HG03521 (cell line): ENCODE measurements around the gene IGF2BP2.
"Not testable (repeated sequence)": the region's sequence is repeated elsewhere in the genome, so short reads cannot be mapped to it uniquely, and the experiment has no call there.

ENCODE experiments used
- ATAC-seq: cut with Tn5 transposase; IDR thresholded peaks from one replicate; pipeline ENCODE4 v1.9.1; 2021; ENCODE audit warnings: mild to moderate bottlenecking, moderate library complexity; ENCODE audit not compliant: unreplicated experiment

The IGF2BP2 gene

DNA sequence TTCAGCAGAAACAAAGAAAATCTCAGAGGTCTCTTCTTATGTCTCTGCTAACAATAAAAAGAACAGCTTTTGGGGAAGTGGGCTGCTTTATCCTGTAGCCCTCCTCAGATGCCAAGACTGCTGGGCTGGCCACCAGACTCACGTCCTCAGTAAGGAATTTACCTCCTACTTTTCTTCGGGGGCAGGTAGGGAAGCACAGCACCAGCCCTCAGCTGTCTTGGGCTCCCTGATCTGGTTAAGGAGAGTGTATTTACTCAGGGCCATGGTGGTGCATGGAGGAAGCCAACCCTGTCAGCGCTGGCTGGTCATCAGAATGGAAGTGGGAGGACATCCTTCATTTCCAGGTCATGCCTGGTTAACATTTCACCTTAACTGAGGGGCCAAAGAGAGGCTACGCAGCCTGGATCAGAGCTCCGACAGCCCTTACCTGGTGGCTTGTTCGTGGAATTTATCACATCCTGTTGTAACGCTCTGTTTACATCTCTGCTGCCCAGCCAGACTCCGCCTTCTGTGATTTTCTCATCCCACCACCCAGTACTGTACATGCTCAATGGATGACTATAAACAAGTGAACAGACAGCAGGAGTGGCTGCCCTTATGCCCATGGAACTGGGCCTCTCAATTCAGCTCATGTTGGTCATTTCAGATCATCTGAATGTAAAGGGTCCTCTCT lies 108.3 kb downstream of the IGF2BP2 start:
- ATAC-seq: no peak

- ATAC-seq: no peak
Observed at GRCh38 chr3:185715091-185715490, 109.8 kb downstream of the IGF2BP2 start.

DNA sequence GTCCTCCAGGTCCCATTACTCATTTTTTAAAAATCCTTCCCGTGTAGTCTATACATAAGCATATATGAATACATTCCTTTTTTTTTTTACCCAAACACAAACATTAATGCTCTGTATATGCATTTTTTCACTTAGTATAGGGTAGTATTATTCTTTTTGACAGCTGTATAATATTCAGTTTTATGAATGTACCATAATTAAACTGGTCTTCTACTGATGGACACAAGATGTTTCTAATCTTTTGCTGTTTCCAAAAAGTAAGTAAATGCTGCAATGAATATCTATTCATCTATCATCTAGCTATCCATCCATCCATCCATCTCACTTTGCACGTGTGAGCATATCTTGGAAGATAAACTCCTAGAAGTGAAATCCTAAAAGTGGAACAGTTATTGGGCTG lies 110.8 kb downstream of the IGF2BP2 start:
- ATAC-seq: no peak

- no peak for ATAC-seq
Observed at GRCh38 chr3:185713015-185713414, 111.8 kb downstream of the IGF2BP2 start.

- no peak for ATAC-seq
Observed at GRCh38 chr3:185712337-185712736, 112.5 kb downstream of the IGF2BP2 start.

GRCh38 chr3:185711255-185711870 lies 113.5 kb downstream of the IGF2BP2 start:
- no peak for ATAC-seq

GRCh38 chr3:185709251-185709955 lies 115.4 kb downstream of the IGF2BP2 start:
- no peak for ATAC-seq

- ATAC-seq: no peak
Observed at GRCh38 chr3:185708392-185708791, 116.5 kb downstream of the IGF2BP2 start.

GRCh38 chr3:185705498-185705897 lies 119.3 kb downstream of the IGF2BP2 start:
- no peak for ATAC-seq

- no peak for ATAC-seq
Observed at GRCh38 chr3:185702262-185703225, 122.3 kb downstream of the IGF2BP2 start.

DNA sequence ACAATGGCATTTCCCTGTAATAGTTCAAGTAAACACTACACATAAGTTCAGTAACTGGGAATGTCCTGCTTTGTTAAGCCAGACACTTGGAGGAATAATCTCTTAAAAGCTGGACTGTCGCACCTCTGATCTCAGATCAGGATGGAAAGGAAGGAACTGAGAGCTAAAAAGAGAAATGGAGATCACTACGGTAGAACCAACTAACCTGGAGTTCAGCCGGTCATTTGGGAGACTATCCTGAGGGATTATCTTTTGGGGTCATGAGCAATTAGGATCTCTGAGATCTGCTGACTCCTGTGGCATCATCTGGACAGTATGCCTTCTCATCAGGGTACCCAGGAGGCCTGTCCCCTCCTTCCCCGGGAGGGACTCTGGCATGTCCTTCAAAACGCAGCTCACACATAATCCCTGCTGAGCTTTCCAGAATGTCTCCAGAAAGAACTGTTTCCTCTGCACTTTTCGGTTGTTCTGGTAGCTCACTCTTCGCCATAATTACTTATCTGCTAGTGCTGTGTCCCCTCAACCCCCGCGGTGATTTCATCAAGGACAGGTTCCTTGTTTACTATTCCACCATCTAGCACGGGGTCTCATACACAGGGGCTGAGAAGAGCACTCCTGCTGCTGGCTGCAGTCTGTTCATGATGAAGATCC lies 123.1 kb downstream of the IGF2BP2 start:
- ATAC-seq: no peak

GRCh38 chr3:185699927-185700326 lies 124.9 kb downstream of the IGF2BP2 start:
- ATAC-seq: no peak

- not testable (repeated sequence) for ATAC-seq
Observed at GRCh38 chr3:185697228-185697627, 127.6 kb downstream of the IGF2BP2 start.

DNA sequence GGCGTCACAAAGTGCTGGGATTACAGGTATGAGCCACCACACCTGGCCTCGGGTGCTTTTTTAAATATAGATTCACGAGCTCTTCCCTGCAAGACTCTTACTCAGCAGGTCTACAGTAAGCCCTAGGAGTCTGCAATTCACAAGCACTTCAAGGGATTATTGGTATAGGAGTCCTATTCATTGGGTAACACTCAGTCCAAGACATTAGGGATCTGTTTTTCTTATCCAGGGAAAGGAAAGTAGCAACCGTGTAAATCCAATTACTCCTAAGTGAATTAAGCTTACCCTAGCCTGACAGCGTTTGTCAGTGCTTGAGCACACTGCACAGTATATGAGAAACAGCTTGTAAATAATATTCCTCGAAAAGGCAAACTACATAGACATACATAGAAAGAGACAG lies 128.8 kb downstream of the IGF2BP2 start:
- ATAC-seq: no peak

GRCh38 chr3:185693985-185694653 lies 130.7 kb downstream of the IGF2BP2 start:
- no peak for ATAC-seq

GRCh38 chr3:185691622-185692021 lies 133.2 kb downstream of the IGF2BP2 start:
- no peak for ATAC-seq

DNA sequence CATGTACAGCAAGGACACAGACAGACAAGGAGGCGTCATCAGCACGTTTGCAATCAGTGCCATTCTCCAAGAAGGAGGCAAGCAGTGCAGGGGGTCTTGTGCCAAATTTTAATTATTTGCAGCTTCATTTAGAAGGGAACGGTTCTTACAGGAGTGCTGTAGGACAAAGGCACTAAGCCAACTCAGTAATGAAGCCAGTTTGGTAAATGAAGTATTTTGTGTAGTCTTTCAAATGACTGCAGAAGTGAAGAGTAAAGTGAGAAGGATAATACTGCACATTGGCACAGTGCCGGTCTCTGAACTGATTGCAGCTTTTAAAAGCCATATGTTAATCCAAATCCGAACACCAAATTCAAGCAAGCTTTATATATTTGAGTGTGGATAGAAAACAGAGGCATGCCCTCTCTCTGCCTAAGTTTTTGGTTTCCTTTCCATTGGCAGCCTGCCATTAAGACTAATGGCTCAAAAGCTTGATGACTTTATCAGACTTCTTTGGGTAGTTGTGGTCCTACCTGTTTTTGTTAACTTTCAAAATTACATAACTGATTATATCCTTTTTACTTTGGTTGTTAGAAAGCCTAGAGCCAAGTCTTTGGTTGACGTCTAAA lies 137.5 kb downstream of the IGF2BP2 start:
- no peak for ATAC-seq

DNA sequence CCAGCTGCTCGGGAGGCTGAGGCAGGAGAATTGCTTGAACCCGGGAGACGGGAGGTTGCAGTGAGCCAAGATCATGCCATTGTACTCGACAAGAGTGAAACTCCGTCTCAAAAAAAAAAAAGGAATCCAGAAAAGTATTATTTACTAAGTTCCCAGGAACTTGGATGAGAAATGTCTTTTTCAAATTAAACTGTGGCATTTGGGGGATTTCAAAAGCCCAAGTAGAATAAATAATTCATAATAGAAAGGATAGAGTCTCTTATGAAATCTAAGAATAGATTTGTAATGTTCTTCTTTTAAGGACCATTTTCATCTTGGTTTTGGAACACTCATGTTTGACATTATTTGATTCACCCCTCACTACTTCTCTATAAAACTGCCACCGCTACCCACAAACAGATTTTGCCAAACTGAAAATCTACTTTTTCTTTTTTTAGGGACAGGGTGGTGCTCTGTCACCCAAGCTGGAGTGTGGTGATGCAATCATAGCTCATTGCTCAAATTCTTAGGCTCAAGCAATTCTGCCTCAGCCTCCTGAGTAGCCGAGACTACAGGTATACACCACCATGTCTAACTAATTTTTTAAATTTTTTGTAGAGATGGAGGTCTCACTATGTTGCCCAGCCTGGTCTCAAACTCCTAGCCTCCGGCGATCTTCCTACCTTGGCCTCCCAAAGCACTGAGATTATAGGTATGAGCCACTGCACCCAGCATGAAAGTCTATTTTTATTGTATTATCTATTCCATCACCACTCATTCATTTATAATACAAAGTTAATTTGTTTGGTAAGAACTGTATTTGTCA lies 139.4 kb downstream of the IGF2BP2 start:
- ATAC-seq: no peak

GRCh38 chr3:185680231-185680630 lies 144.6 kb downstream of the IGF2BP2 start:
- no peak for ATAC-seq
